HG03159 (cell line): ENCODE data around the gene COQ9.
A peak's percentile ranks its signal among the peaks of the same experiment; 100 is the strongest.
"Not testable (repeated sequence)": the region's sequence is repeated elsewhere in the genome, so short reads cannot be mapped to it uniquely, and the experiment has no call there.

Source experiments
- ATAC-seq: cut with Tn5 transposase; IDR thresholded peaks from one replicate; pipeline ENCODE4 v1.9.1; 2021; ENCODE audit warnings: mild to moderate bottlenecking, moderate library complexity; ENCODE audit not compliant: unreplicated experiment

The COQ9 gene

GRCh38 chr16:57426356-57426755 is 20.9 kb upstream of the COQ9 start:
- no peak for ATAC-seq

- no peak for ATAC-seq
These were observed 20.0 kb upstream of the COQ9 start for GRCh38 chr16:57427307-57427706.

GRCh38 chr16:57427824-57428223 is 19.5 kb upstream of the COQ9 start:
- ATAC-seq, result no peak

- no peak for ATAC-seq
These were observed 16.3 kb upstream of the COQ9 start for GRCh38 chr16:57430955-57431354.

- no peak for ATAC-seq
These were observed 14.8 kb upstream of the COQ9 start for GRCh38 chr16:57432505-57432904.

- ATAC-seq, result no peak
These were observed 14.3 kb upstream of the COQ9 start for GRCh38 chr16:57432989-57433388.

- ATAC-seq, result no peak
These were observed 13.3 kb upstream of the COQ9 start for GRCh38 chr16:57434003-57434402.

GRCh38 chr16:57435838-57436237 is 11.4 kb upstream of the COQ9 start:
- no peak for ATAC-seq

- not testable (repeated sequence) for ATAC-seq
These were observed 7.3 kb upstream of the COQ9 start for GRCh38 chr16:57439947-57440346.

- ATAC-seq, result not testable (repeated sequence)
These were observed 6.7 kb upstream of the COQ9 start for GRCh38 chr16:57440551-57440950.

GRCh38 chr16:57444711-57445110 is 2.6 kb upstream of the COQ9 start:
- no peak for ATAC-seq

GRCh38 chr16:57445510-57445909 is 1.8 kb upstream of the COQ9 start:
- no peak for ATAC-seq

GRCh38 chr16:57446531-57447185 is 621 bp upstream of the COQ9 start:
- peak; percentile 46 for ATAC-seq

GRCh38 chr16:57452021-57452420 is 4.7 kb downstream of the COQ9 start:
- ATAC-seq, result no peak

- ATAC-seq, result peak; percentile 84
These were observed 15.1 kb downstream of the COQ9 start, which contains the start of gene POLR2C for GRCh38 chr16:57462209-57462977. Gene POLR2C, plus strand, starts transcription at chr16:57462679. Its CDS starts 46 bp downstream, at chr16:57462725.

GRCh38 chr16:57462978-57463362 is 15.7 kb downstream of the COQ9 start:
- no peak for ATAC-seq

GRCh38 chr16:57464523-57464922 is 17.2 kb downstream of the COQ9 start:
- no peak for ATAC-seq

GRCh38 chr16:57468346-57468745 is 21.1 kb downstream of the COQ9 start:
- ATAC-seq, result no peak

GRCh38 chr16:57469046-57469445 is 21.8 kb downstream of the COQ9 start:
- ATAC-seq, result no peak

- no peak for ATAC-seq
These were observed 22.7 kb downstream of the COQ9 start for GRCh38 chr16:57469917-57470470.

GRCh38 chr16:57470711-57471110 is 23.4 kb downstream of the COQ9 start:
- no peak for ATAC-seq

GRCh38 chr16:57471209-57471608 is 23.9 kb downstream of the COQ9 start:
- ATAC-seq, result no peak
